ENCODE measurements around the gene RUSF1. TPM values are rescaled to one million over a fixed set of nuclear protein-coding genes. Genes with fewer than 3 reads are reported as not detected.

Gene RUSF1
- total and polyA plus RNA-seq, 9 of the 15 experiments (the other 6 are each of a cell fraction or from before 2014, with no cell fraction given), result 0.80 to 52.8 (median 27.6) TPM

- no peak overlapping the region for H3K4me3 ChIP-seq
- peaks cover 4% of the 10 kb centered on the region for H4K20me1 ChIP-seq (replicated peaks; ENCODE audit: control insufficient read depth, insufficient read depth, low read length)
- H3K36me3 ChIP-seq (ENCODE audit: control insufficient read depth, insufficient read depth, low read length), result peaks cover 49% of the 10 kb centered on the region; the same call in 2 of the 3 replicates
- H2AFZ ChIP-seq (ENCODE audit: low read depth, low read length), result no peak overlapping the region
- no peak for DNase-seq (ENCODE audit: extremely low read depth in 1 of 4, low spot score in 3 of 4)
- no peak for FAIRE-seq
- no peaks in the 10 kb centered on the region for H3K9me1 ChIP-seq (ENCODE audit: control insufficient read depth, insufficient read depth, low read length)
- 0 out of 2 replicates have a peak, but pooled peaks have one; percentile 12 for TF ChIP-seq POLR2G (IDR thresholded peaks at IDR 0.05; ENCODE audit: low read depth, low read length)
- TF ChIP-seq RBFOX2 (IDR thresholded peaks at IDR 0.05; ENCODE audit: low read depth, low read length), result 0 out of 2 replicates have a peak, but pooled peaks have one; percentile 24
- TF ChIP-seq ADNP (tag; IDR thresholded peaks at IDR 0.05), result no peak
- intact Hi-C loops (cut with micrococcal nuclease) (no loop called here), in situ Hi-C loops (cut with MboI) (no loop called here)
- ATAC-seq, result no peak
- 91% methylated on average over 22 of the region's 35 CpGs for whole genome bisulfite sequencing (ENCODE audit: insufficient coverage, low coverage, missing lambda C conversion rate)
- ChIA-PET CTCF (ENCODE audit: low intra/inter-chr PET ratio) (no interaction called here), POLR2A (interaction anchor here (0.6 to 1.8 kb wide), 2 partner anchors 15 to 41 kb away, joined by 4 to 7 read pairs; no protein-coding TSS in a partner anchor)
- no peak overlapping the region; the same call in 2 of the 3 replicates for H3K27ac ChIP-seq (ENCODE audit: extremely low read depth, low read depth, low read length)
- BruUV-seq (replicated peaks), result no TSS peak
- H3K27me3 ChIP-seq (ENCODE audit: control insufficient read depth in 2 of 2, insufficient read depth in 2 of 2, low read length in 2 of 2), result no peaks in the 10 kb centered on the region
- no peak overlapping the region for H3K4me2 ChIP-seq (ENCODE audit: insufficient read depth, low read length)
- H3K9me3 ChIP-seq (replicated peaks; ENCODE audit: control insufficient read depth, insufficient read depth, low read depth, low read length), result no peaks in the 10 kb centered on the region
- peaks cover 6 to 42% of the 10 kb centered on the region in 2 experiments; a peak in 4 of 5 replicates for H3K4me1 ChIP-seq (replicated peaks in 1 of 2; ENCODE audit: control insufficient read depth in 2 of 2, insufficient read depth in 2 of 2, low read length in 2 of 2)
- peaks cover 32% of the 10 kb centered on the region for H3K79me2 ChIP-seq (ENCODE audit: control insufficient read depth, insufficient read depth, low read length)
- H3K9ac ChIP-seq (ENCODE audit: insufficient read depth in 1 of 2, low read depth in 2 of 2, low read length in 2 of 2), result peak overlapping the region in 1 of 2 experiments; percentile 69; a peak in 2 of 4 replicates
Measured at GRCh38 chr16:31461921-31462804, 46.0 kb downstream of the RUSF1 start.

All from K562 (cell line).